Kidney (tissue), 14 donors: ENCODE results near the gene OR2L13. TPM values are rescaled to one million over a fixed set of nuclear protein-coding genes. Genes with fewer than 3 reads are reported as not detected.

Experiments used
- DNase-seq, 5 donors: peaks; one replicate each; pipeline ENCODE4 v3.0.0-alpha.2; 2013 to 2020
- FAIRE-seq: peaks from 2 replicates; lab custom pipeline; 2012; peaks lifted over from hg19 to GRCh38; lab: Jason Lieb, UNC
- H3K27ac ChIP-seq, 2 donors: one replicate each; pipeline ENCODE4 v1.7.0; 2013; ENCODE audit warnings: low read depth in 2 of 2, low read length in 2 of 2, inconsistent platforms in 1 of 2
- H3K27me3 ChIP-seq: one replicate; pipeline ENCODE4 v1.7.1; 2013; ENCODE audit warnings: low read length, inconsistent platforms; ENCODE audit not compliant: control insufficient read depth, insufficient read depth
- H3K36me3 ChIP-seq, 3 donors: one replicate each; pipeline versions ENCODE4 v1.7.0 to v1.7.1; 2013; ENCODE audit warnings: low read length in 3 of 3, control low read depth in 1 of 3, inconsistent platforms in 1 of 3; ENCODE audit not compliant: insufficient read depth in 3 of 3, control insufficient read depth in 2 of 3
- H3K4me1 ChIP-seq, 3 donors: one replicate each; pipeline versions ENCODE4 v1.7.0 to v1.7.1; 2013; ENCODE audit warnings: low read length in 3 of 3, inconsistent platforms in 1 of 3, low read depth in 1 of 3; ENCODE audit not compliant: control insufficient read depth in 2 of 3, insufficient read depth in 2 of 3
- H3K4me3 ChIP-seq, 3 donors: one replicate each; pipeline versions ENCODE4 v1.7.0 to v1.8.1; 2013; ENCODE audit warnings: low read length in 3 of 3, control low read depth in 1 of 3, inconsistent platforms in 1 of 3
- H3K9ac ChIP-seq, 3 donors: one replicate each; pipeline versions ENCODE4 v1.7.0 to v1.7.1; 2013; ENCODE audit warnings: low read length in 3 of 3, control low read depth in 1 of 3, inconsistent platforms in 1 of 3
- H3K9me3 ChIP-seq, 3 donors: one replicate each; pipeline versions ENCODE4 v1.7.0 to v1.7.1; 2013; ENCODE audit warnings: low read length in 3 of 3, control low read depth in 1 of 3, inconsistent platforms in 1 of 3; ENCODE audit not compliant: control insufficient read depth in 2 of 3, insufficient read depth in 1 of 3
- intact Hi-C: fragments of 100-400 bp; cut with DNase I; formaldehyde crosslinking; loops from one replicate; pipeline ENCODE4 v1.11.1; 2022
- polyA plus RNA-seq: library from polyadenylated mRNA; stranded (reverse); fragments of 350-450 nt; fragmentation: Illumina TruSeq; extraction: RNeasy Lipid Tissue Mini Kit (QIAGEN cat#74804); gene quantifications from one replicate; pipeline ENCODE4 v1.2.3, GENCODE V29; 2014; ENCODE audit warnings: low read depth, low replicate concordance; ENCODE audit not compliant: insufficient read depth
- total RNA-seq: library from RNA; stranded (reverse); fragmentation: NEBNext Ultra II Directional; extraction: Animal tissue kit (Norgen Biotek cat#: 25700); gene quantifications from one replicate; pipeline ENCODE4 v1.2.1, GENCODE V29; 2021
- TF ChIP-seq, protein P1 (sequence below): IDR thresholded peaks from 3 replicates; pipeline ENCODE4 v1.5.1; 2012; ENCODE audit warnings: mild to moderate bottlenecking, moderate library complexity, borderline replicate concordance; ENCODE audit not compliant: insufficient read depth; ENCODE audit errors: extremely low read depth
- donor health status: control.
- donor health status: control.
- donor health status: control.
- donor health status: control.
- donor health status: control.
- donor health status: DM: yes; HTN: yes; CAD: no.
- donor health status: Normal renal cell carcinoma (clear cell type).

Gene OR2L13
- total and polyA plus RNA-seq, 2 donors from 2014 or later, result not detected

GRCh38 chr1:248127653-248128052 lies 32.7 kb downstream of the OR2L13 start:
- FAIRE-seq (no peak), DNase-seq (no peak)
- H3K27ac ChIP-seq, result no peak overlapping the region
- no peaks in the 10 kb centered on the region for H3K27me3 ChIP-seq
- intact Hi-C loops, result no loop called here
- no peaks in the 10 kb centered on the region for H3K4me1 ChIP-seq
- TF ChIP-seq, protein P1, sequence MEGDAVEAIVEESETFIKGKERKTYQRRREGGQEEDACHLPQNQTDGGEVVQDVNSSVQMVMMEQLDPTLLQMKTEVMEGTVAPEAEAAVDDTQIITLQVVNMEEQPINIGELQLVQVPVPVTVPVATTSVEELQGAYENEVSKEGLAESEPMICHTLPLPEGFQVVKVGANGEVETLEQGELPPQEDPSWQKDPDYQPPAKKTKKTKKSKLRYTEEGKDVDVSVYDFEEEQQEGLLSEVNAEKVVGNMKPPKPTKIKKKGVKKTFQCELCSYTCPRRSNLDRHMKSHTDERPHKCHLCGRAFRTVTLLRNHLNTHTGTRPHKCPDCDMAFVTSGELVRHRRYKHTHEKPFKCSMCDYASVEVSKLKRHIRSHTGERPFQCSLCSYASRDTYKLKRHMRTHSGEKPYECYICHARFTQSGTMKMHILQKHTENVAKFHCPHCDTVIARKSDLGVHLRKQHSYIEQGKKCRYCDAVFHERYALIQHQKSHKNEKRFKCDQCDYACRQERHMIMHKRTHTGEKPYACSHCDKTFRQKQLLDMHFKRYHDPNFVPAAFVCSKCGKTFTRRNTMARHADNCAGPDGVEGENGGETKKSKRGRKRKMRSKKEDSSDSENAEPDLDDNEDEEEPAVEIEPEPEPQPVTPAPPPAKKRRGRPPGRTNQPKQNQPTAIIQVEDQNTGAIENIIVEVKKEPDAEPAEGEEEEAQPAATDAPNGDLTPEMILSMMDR, result no peak
- H3K9ac ChIP-seq, result no peak overlapping the region
- H3K4me3 ChIP-seq, result no peak overlapping the region
- no peaks in the 10 kb centered on the region for H3K36me3 ChIP-seq
- peaks cover 0 to 4% (median 3%) of the 10 kb centered on the region in 3 donors for H3K9me3 ChIP-seq

GRCh38 chr1:248136811-248137210 lies 41.8 kb downstream of the OR2L13 start:
- H3K27ac ChIP-seq, result no peak overlapping the region
- H3K9me3 ChIP-seq, result no peaks in the 10 kb centered on the region
- TF ChIP-seq, protein P1, result no peak
- DNase-seq (no peak), FAIRE-seq (no peak)
- no peaks in the 10 kb centered on the region for H3K27me3 ChIP-seq
- H3K4me1 ChIP-seq, result no peaks in the 10 kb centered on the region
- intact Hi-C loops, result no loop called here
- no peak overlapping the region for H3K4me3 ChIP-seq
- no peaks in the 10 kb centered on the region for H3K36me3 ChIP-seq
- no peak overlapping the region for H3K9ac ChIP-seq

DNA sequence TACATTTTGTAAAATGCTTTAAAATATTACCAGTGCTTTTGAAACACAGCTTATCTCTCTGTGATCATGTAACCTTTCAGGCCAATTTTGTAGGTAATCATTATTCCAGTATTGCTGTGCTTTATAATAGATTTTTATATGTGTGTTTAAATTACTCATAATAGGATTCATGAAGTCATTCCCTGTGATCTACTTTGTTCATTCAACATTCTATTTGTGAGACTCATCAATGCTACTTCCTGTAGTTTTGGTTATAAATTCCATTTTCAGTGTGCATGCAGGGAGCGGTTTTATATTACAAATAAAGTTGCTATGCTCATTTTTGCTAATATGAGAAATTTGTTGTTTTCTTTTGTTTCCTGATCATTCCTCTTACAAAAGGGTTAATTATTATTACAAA lies 45.9 kb downstream of the OR2L13 start:
- Histone ChIP-seq H3K4me1 (no peaks in the 10 kb centered on the region), H3K36me3 (no peaks in the 10 kb centered on the region), H3K9me3 (peaks cover 0 to 2% (median 0%) of the 10 kb centered on the region in 3 donors), H3K9ac (no peak overlapping the region), H3K4me3 (no peak overlapping the region), H3K27me3 (no peaks in the 10 kb centered on the region), H3K27ac (no peak overlapping the region)
- DNase-seq (no peak), FAIRE-seq (no peak)
- TF ChIP-seq, protein P1, result no peak
- intact Hi-C loops, result no loop called here

- no peaks in the 10 kb centered on the region for H3K36me3 ChIP-seq
- H3K9me3 ChIP-seq, result peaks cover 0 to 5% (median 3%) of the 10 kb centered on the region in 3 donors
- no peak overlapping the region for H3K9ac ChIP-seq
- H3K27ac ChIP-seq, result no peak overlapping the region
- FAIRE-seq (no peak), DNase-seq (no peak)
- no peaks in the 10 kb centered on the region for H3K27me3 ChIP-seq
- H3K4me1 ChIP-seq, result no peaks in the 10 kb centered on the region
- intact Hi-C loops, result no loop called here
- no peak overlapping the region for H3K4me3 ChIP-seq
- TF ChIP-seq, protein P1, result no peak
Observed at GRCh38 chr1:248143311-248143710, 48.3 kb downstream of the OR2L13 start.
